Measurements from ENCODE around the gene KCND3. TPM values are rescaled to one million over a fixed set of nuclear protein-coding genes. Genes with fewer than 3 reads are reported as not detected.

The KCND3 gene
- total RNA-seq, 4 donors from 2014 or later: 0.35 to 4.1 (median 0.90) TPM

DNA sequence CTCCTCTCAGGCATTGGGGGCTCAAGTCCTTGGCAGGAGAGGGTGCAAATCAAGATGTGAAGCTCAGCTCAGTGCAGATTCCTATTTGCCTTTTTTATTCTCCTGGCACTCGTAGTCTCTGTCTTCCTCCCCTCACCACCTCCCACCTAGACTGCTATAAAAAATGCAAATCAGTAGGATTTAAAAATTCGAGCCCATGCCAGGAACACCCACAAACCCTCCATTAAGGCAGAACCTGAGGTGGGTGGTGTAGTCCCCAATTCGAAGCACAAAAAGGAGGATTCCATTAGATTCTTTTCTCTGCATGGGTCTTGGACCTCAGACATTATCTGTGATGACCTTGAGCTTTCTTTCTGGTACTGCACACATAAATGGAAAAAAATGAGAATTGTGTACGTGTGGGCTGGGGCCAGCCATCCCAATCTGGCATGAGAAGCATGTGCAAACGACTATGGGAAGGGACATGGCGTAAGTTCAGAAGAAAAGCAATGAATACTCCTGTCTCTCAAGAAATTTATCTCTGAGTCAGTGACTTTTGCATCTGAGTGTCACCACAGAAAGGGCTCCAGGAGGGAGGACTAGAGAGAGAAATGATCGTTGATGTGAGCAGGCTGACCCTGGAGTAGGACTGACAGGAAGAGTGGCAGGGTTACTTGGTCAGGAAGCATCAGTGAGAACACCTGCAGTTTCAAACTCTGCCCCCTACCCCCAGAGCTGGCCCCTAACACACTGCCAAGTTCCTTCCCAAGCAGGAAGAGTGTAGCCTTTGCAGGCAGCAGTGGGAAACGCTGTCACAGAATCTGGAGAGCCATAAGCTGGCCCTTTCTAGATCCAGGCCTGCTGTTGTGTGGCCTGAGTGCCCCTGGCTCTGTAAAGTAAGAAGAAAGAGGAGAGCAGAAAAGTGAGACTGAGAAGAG is 252.0 kb downstream of the KCND3 start:
- Histone ChIP-seq H3K9me3 (no peaks in the 10 kb centered on the region), H3K36me3 (no peaks in the 10 kb centered on the region), H3K4me1 (peaks cover 0 to 42% (median 4%) of the 10 kb centered on the region in 4 donors), H3K27me3 (no peaks in the 10 kb centered on the region), H3K4me3 (peak overlapping the region in 3 of 4 donors; percentile 54 to 66 (median 63)), H3K27ac (peak overlapping the region; percentile 39 to 90 (median 79))
- no peak for DNase-seq
- no peak for TF ChIP-seq POLR2A (IDR thresholded peaks at IDR 0.05)
- TF ChIP-seq, protein P1, sequence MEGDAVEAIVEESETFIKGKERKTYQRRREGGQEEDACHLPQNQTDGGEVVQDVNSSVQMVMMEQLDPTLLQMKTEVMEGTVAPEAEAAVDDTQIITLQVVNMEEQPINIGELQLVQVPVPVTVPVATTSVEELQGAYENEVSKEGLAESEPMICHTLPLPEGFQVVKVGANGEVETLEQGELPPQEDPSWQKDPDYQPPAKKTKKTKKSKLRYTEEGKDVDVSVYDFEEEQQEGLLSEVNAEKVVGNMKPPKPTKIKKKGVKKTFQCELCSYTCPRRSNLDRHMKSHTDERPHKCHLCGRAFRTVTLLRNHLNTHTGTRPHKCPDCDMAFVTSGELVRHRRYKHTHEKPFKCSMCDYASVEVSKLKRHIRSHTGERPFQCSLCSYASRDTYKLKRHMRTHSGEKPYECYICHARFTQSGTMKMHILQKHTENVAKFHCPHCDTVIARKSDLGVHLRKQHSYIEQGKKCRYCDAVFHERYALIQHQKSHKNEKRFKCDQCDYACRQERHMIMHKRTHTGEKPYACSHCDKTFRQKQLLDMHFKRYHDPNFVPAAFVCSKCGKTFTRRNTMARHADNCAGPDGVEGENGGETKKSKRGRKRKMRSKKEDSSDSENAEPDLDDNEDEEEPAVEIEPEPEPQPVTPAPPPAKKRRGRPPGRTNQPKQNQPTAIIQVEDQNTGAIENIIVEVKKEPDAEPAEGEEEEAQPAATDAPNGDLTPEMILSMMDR (IDR thresholded peaks at IDR 0.05): no peak

DNA sequence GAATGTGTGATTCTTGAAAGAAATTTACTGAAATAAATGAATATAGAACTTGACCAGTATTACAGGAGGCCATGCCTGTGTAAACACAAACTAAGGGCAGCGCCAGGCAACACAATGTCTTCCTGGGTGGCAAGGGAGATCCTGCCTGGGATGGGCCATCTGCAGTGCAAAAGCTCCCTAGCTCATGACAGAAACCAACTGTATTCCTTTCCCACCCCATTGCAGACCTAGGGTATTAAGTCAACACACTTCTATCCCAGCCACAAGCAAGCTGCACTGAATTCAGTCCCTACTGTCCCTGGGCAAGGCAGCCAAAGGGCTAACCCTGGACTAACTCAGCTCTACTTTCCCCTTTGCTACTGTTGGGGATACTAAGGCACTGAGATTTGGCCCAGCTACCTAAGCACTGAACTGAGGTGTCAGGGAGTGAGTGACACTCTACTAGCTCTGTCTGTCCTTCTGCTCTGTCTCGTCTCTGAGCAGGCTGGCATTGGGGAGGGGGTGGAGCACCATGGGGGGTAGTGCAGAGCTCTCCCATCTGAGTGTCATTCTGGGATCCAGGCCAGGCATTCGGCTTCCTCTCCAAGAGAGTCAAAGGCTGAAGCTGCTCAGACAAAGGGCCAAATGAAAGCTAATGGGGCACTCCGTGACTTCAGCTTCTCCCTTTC is 252.8 kb downstream of the KCND3 start:
- TF ChIP-seq POLR2A (IDR thresholded peaks at IDR 0.05): no peak
- TF ChIP-seq, protein P1 (IDR thresholded peaks at IDR 0.05): no peak
- no peaks in the 10 kb centered on the region for H3K36me3 ChIP-seq
- peak overlapping the region in 2 of 4 donors; percentile 8 to 39 for H3K27ac ChIP-seq
- DNase-seq: peak in 1 of 3 donors; percentile 42
- H3K27me3 ChIP-seq: no peaks in the 10 kb centered on the region
- H3K4me1 ChIP-seq: peaks cover 0 to 42% (median 4%) of the 10 kb centered on the region in 4 donors
- H3K9me3 ChIP-seq: no peaks in the 10 kb centered on the region
- no peak overlapping the region for H3K4me3 ChIP-seq

DNA sequence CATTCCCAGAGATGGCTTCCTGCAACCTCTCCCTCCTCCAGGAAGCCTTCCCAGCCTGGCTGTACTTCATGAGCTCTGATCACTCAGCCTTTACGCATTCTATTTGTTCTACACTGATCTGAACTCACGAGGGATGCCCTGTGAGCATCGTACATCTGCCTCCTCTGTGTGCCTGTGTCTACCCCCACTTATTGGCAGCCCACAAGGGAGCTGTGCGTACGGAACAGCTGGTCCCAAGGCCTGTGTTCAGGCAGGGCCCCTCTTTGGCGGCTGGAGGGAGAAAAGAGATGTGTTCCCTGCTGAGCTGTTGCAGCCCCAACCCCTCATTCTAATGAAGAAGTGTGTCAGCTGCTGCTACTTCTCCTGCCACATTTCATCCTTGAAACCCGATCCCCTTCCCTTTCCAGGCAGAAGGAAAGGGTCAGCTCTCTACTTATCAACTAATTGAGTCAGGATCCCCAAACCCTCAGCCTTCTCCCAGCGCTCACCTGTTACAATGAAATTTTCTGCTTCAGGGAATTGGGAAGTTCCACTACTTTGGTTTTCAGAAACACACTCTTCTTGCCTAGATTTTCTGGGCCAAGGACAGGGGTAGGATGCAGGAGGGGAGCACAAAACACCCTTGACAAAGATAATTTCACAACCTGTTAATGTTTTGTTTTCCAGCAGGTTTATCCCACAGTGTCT is 253.5 kb downstream of the KCND3 start:
- TF ChIP-seq POLR2A (IDR thresholded peaks at IDR 0.05): no peak
- TF ChIP-seq, protein P1 (IDR thresholded peaks at IDR 0.05): no peak
- Histone ChIP-seq H3K36me3 (no peaks in the 10 kb centered on the region), H3K9me3 (no peaks in the 10 kb centered on the region), H3K4me1 (peaks cover 0 to 43% (median 4%) of the 10 kb centered on the region in 4 donors), H3K4me3 (no peak overlapping the region), H3K27ac (no peak overlapping the region), H3K27me3 (no peaks in the 10 kb centered on the region)
- DNase-seq: no peak

DNA sequence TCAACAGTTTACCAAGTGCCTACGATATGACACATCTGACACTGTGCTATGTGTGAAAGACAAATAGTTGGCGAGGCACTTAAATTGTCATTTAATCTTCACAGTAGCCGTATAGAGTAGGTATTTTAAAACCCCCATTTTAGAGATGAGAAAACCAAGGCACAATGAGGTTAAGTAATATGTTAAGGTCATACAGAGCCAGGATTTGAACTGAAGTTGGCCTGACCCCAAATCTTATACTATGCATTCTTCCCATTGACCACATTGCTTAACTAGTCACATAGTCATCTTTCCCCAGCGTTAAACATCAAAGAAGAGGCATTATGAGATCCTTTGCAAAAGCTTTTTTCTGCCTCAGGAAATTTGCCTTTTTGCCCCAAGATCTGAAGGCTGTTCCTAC is 254.1 kb downstream of the KCND3 start:
- H3K36me3 ChIP-seq: no peaks in the 10 kb centered on the region
- no peak overlapping the region for H3K4me3 ChIP-seq
- no peaks in the 10 kb centered on the region for H3K27me3 ChIP-seq
- peaks cover 0 to 44% (median 3%) of the 10 kb centered on the region in 4 donors for H3K4me1 ChIP-seq
- no peaks in the 10 kb centered on the region for H3K9me3 ChIP-seq
- TF ChIP-seq, protein P1 (IDR thresholded peaks at IDR 0.05): no peak
- TF ChIP-seq POLR2A (IDR thresholded peaks at IDR 0.05): no peak
- no peak for DNase-seq
- no peak overlapping the region for H3K27ac ChIP-seq

DNA sequence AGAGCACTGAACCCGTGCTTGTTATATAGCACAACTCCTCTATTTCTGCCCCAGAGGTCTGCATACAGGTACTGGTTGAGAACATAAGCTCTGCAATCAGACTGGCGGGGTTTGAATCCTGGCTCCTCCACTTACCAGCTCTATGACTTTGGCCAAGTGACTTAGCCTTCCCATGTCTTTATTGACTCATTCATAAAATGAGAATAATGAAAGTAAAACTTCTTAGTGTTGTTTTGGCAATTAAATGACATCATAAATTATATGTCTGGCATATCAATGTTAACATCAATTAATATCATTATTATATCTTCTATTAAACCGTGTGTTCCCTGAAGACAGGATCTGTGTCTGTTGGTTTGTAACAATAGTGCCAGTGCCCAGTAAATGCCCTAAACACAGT is 254.6 kb downstream of the KCND3 start:
- DNase-seq: no peak
- H3K27me3 ChIP-seq: no peaks in the 10 kb centered on the region
- peaks cover 0 to 40% (median 2%) of the 10 kb centered on the region in 4 donors for H3K4me1 ChIP-seq
- H3K27ac ChIP-seq: no peak overlapping the region
- no peak for TF ChIP-seq POLR2A (IDR thresholded peaks at IDR 0.05)
- TF ChIP-seq, protein P1 (IDR thresholded peaks at IDR 0.05): no peak
- H3K36me3 ChIP-seq: no peaks in the 10 kb centered on the region
- no peak overlapping the region for H3K4me3 ChIP-seq
- H3K9me3 ChIP-seq: no peaks in the 10 kb centered on the region

Measured in Peyer's patch (tissue), 4 donors.